Measurements from ENCODE around the gene MRPL53. TPM values are rescaled to one million over a fixed set of nuclear protein-coding genes. Genes with fewer than 3 reads are reported as not detected.

The MRPL53 gene
- total RNA-seq, 4 donors from 2014 or later, result 15.0 to 49.4 (median 40.9) TPM

DNA sequence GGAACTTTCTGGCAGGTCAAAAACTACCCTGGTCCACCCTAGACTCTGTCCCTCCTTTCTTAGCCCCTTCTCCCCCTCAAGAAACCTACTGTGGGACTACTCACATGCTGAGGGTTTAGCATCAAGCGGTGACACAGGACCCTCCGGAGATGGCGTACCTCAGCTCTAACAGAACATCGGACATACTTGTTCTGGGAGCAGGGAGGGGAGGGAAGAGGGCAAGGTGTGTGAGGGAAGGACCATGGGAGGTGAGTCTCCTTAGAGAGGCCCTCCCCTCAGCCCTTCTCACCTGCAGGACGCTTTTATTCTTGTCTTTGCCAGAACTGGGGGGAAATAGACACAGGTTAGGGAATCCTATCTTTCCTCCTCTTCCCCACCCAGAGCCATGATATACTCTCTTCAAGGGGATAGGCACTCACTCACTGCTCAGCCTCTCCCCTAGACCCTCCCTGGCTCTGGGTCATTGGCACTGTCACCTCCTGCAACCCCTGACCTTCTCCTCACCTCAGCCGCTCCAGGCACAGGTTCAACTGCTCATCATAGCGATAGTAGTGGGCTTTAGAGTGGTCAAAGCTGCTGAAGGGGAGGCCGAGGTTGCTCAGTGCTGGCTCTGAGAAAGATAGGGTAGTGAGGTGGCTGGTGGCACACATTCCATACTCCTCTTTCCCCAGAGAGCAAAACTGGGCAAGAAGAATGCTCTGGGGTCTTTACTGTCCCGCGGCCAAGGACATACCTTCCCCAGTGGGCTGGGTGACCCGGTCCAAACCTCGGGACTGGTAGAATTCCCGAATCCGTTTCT lies 33.2 kb upstream of the MRPL53 start:
- WGBS, 2 donors, result 98% methylated on average over 14 of the region's 14 CpGs
- peaks cover 7% of the 10 kb centered on the region for H3K27me3 ChIP-seq
- H3K27ac ChIP-seq, result no peak overlapping the region
- H3K36me3 ChIP-seq, result peaks cover 11 to 12% of the 10 kb centered on the region in 2 donors
- peaks cover 24 to 33% of the 10 kb centered on the region in 2 donors for H3K4me1 ChIP-seq
- peak overlapping the region in 1 of 3 donors; percentile 61 for H3K4me3 ChIP-seq (replicated peaks in 1 of 3)
- intact Hi-C loops (cut with DNase I), result no loop called here
- no peak for TF ChIP-seq POLR2A (IDR thresholded peaks at IDR 0.05)
- TF ChIP-seq, protein P1, sequence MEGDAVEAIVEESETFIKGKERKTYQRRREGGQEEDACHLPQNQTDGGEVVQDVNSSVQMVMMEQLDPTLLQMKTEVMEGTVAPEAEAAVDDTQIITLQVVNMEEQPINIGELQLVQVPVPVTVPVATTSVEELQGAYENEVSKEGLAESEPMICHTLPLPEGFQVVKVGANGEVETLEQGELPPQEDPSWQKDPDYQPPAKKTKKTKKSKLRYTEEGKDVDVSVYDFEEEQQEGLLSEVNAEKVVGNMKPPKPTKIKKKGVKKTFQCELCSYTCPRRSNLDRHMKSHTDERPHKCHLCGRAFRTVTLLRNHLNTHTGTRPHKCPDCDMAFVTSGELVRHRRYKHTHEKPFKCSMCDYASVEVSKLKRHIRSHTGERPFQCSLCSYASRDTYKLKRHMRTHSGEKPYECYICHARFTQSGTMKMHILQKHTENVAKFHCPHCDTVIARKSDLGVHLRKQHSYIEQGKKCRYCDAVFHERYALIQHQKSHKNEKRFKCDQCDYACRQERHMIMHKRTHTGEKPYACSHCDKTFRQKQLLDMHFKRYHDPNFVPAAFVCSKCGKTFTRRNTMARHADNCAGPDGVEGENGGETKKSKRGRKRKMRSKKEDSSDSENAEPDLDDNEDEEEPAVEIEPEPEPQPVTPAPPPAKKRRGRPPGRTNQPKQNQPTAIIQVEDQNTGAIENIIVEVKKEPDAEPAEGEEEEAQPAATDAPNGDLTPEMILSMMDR (IDR thresholded peaks at IDR 0.05), result no peak
- DNase-seq, result no peak
- no peaks in the 10 kb centered on the region for H3K9me3 ChIP-seq

DNA sequence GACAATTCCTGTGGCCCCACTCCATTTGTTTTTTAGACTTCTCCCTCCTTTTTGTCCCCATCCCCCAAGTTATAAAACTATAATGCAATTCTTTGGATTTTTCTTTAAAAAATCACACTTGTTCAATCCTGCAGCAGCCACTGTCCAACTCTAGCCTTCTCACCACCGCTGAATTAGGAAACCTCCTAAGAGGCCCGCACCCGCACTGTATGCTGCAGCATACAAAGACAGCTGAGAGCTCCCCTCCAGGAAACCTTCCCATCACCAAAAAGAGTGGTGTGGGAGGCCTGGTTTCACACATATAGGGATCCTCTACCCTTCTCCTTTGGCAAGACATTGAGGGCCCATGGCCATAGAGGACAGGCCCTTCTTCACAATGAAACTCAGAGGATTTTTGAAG lies 32.1 kb upstream of the MRPL53 start:
- H3K4me3 ChIP-seq (replicated peaks in 1 of 3), result no peak overlapping the region
- 92 to 98% methylated on average over 3 of the region's 3 CpGs for WGBS, 2 donors
- no peak for DNase-seq
- peaks cover 25 to 34% of the 10 kb centered on the region in 2 donors for H3K4me1 ChIP-seq
- H3K27ac ChIP-seq, result no peak overlapping the region
- intact Hi-C loops (cut with DNase I), result no loop called here
- TF ChIP-seq, protein P1 (IDR thresholded peaks at IDR 0.05), result no peak
- TF ChIP-seq POLR2A (IDR thresholded peaks at IDR 0.05), result no peak
- H3K36me3 ChIP-seq, result peaks cover 11 to 12% of the 10 kb centered on the region in 2 donors
- H3K9me3 ChIP-seq, result no peaks in the 10 kb centered on the region
- H3K27me3 ChIP-seq, result peaks cover 7% of the 10 kb centered on the region

DNA sequence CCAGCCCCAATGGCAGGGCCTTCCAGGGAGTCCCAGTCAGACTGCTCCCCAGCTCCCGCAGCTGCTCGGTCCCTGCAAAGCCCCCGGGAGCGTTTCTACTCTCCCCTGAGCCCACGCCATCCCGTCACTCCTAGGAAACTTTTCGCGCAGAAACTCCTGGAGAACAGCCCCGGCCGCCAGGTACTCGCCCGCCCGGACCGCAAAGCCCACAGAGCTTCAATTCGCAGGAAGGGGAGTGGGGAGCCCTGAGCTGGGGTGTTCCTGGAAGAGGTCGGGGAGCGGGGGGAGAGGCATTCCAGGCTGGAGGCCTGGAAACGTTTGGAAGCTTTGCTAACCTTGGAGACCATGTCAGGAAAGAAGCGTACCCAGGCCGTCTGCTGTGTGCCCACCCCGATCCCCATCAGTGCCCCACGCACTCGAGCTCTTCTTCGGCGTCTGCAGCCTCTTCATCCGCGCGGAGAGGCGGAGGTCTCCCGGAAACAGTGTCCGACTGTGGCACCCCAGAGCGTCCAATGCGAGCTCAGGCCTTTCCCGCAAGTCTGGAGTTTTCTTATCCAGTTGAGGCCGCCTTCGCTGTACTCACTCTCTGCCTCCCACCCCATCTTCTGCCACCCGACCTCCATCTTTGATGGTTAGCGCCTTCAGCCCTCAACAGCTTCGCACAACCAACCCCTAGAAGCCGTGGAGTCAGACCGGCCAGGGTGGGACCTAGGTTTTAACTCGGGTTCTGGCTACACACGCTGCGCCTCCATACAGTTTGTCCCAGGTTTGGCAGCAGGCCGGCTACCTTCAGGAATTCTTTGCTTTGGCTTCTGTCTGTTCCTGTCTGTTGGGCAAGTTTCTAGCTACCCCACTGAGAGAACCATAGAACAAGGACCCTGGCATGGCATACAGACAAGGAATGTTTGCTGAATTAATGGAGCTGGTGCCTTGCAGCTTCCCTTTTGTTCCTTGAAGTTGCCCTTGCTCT lies 31.3 kb upstream of the MRPL53 start:
- intact Hi-C loops (cut with DNase I), result no loop called here
- H3K27ac ChIP-seq, result peak overlapping the region; percentile 42 to 60 (median 46)
- no peaks in the 10 kb centered on the region for H3K9me3 ChIP-seq
- H3K27me3 ChIP-seq, result peaks cover 7% of the 10 kb centered on the region
- 50 to 55% methylated on average over 41 to 45 of the region's 45 CpGs for WGBS, 2 donors
- H3K4me1 ChIP-seq, result peaks cover 33 to 42% of the 10 kb centered on the region in 2 donors
- H3K4me3 ChIP-seq (replicated peaks in 1 of 3), result peak overlapping the region in 1 of 3 donors; percentile 29
- peak in 1 of 2 donors; percentile 4 for TF ChIP-seq POLR2A (IDR thresholded peaks at IDR 0.05)
- TF ChIP-seq, protein P1 (IDR thresholded peaks at IDR 0.05), result no peak
- H3K36me3 ChIP-seq, result peaks cover 11 to 12% of the 10 kb centered on the region in 2 donors
- no peak for DNase-seq

DNA sequence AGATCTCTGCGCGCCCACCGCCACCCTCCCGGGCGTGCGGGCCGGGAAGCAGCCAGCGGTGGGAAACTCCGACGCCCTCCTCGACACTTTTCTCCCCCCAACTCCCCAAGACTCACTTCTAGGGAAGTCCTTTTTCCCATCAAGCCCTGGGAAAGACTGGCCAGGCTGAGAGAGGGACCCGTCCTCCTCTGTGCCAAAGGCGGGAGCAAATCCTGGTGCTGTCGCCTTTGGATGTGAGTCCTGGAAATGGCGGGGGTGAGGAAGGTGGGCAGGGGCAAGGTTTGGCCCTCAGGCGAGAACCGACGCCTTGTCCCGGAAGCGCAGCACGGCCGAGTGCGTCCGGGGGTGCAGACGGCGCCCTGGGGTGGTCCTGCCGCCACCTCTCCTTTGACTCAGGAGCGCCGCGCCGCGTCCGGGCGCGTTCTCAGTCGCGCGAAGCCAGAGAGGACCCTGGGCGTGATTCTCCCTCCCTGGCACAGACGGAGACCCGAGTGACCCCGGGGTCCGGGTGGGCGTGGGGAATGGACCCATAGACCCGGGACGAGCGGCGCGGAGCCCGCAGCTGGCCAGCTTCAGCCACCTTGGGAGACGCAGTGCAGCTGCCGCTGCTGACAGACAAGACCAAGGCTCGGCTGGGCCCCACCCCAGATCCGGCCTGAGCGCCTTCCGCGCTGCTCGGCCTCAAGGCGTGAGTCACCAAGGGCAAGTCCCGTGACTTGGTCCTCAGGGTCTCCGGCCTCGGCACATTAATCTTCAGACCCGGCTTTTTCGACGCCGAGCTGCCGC lies 30.4 kb upstream of the MRPL53 start:
- Histone ChIP-seq H3K4me3 (replicated peaks in 1 of 3) (peak overlapping the region in 1 of 3 donors; percentile 29), H3K4me1 (peaks cover 39 to 45% of the 10 kb centered on the region in 2 donors), H3K36me3 (peaks cover 11 to 12% of the 10 kb centered on the region in 2 donors), H3K9me3 (no peaks in the 10 kb centered on the region), H3K27ac (peak overlapping the region in 2 of 3 donors; percentile 46 to 60), H3K27me3 (peaks cover 7% of the 10 kb centered on the region)
- TF ChIP-seq, protein P1 (IDR thresholded peaks at IDR 0.05), result no peak
- TF ChIP-seq POLR2A (IDR thresholded peaks at IDR 0.05), result peak in 1 of 2 donors; percentile 39
- 0 to 7% methylated on average over 7 to 24 of the region's 67 CpGs for WGBS, 2 donors
- intact Hi-C loops (cut with DNase I), result no loop called here
- peak; percentile 60 to 68 for DNase-seq
